GM18498 (cell line): ENCODE results near the gene ACP2.
"Not testable (repeated sequence)": the region's sequence is repeated elsewhere in the genome, so short reads cannot be mapped to it uniquely, and the experiment has no call there.

ENCODE experiments used
- ATAC-seq: cut with Tn5 transposase; IDR thresholded peaks from one replicate; pipeline ENCODE4 v1.9.1; 2021; ENCODE audit warnings: mild to moderate bottlenecking, moderate library complexity; ENCODE audit not compliant: unreplicated experiment

Gene ACP2

GRCh38 chr11:47208008-47208552 is 40.5 kb downstream of the ACP2 start:
- not testable (repeated sequence) for ATAC-seq

- ATAC-seq: no peak
These were observed 41.2 kb downstream of the ACP2 start for GRCh38 chr11:47207459-47207858.

GRCh38 chr11:47206577-47206976 is 42.0 kb downstream of the ACP2 start:
- not testable (repeated sequence) for ATAC-seq

- no peak for ATAC-seq
These were observed 44.0 kb downstream of the ACP2 start for GRCh38 chr11:47204637-47204989.

- no peak for ATAC-seq
These were observed 46.0 kb downstream of the ACP2 start for GRCh38 chr11:47202576-47202975.

- no peak for ATAC-seq
These were observed 47.6 kb downstream of the ACP2 start for GRCh38 chr11:47201015-47201414.

- ATAC-seq: not testable (repeated sequence)
These were observed 50.5 kb downstream of the ACP2 start for GRCh38 chr11:47198161-47198560.

- ATAC-seq: no peak
These were observed 56.5 kb downstream of the ACP2 start for GRCh38 chr11:47192111-47192510.

- not testable (repeated sequence) for ATAC-seq
These were observed 57.5 kb downstream of the ACP2 start for GRCh38 chr11:47191137-47191536.
